CD4-positive, alpha-beta T cell treated with Interleukin-4 for 4 hours (primary cell): Measurements from ENCODE around the gene KCNJ1.
A peak's percentile ranks its signal among the peaks of the same experiment; 100 is the strongest.

Experiments used
- DNase-seq: peaks from one replicate; pipeline ENCODE4 v3.0.0-alpha.2; 2020

KCNJ1 gene

GRCh38 chr11:128867277-128867676 lies at the start of gene KCNJ1:
TSS of gene KCNJ1 (minus strand) at chr11:128867296. CDS start at chr11:128840243, 27,053 bp downstream.
- DNase-seq, result no peak

GRCh38 chr11:128916681-128917080 lies 49.6 kb upstream of the KCNJ1 start:
- no peak for DNase-seq

- no peak for DNase-seq
Measured at GRCh38 chr11:128916037-128916572, 49.0 kb upstream of the KCNJ1 start.

- DNase-seq, result no peak
Measured at GRCh38 chr11:128915149-128915521, 48.0 kb upstream of the KCNJ1 start.

GRCh38 chr11:128914216-128915148 lies 47.4 kb upstream of the KCNJ1 start:
- DNase-seq, result no peak

GRCh38 chr11:128913806-128914205 lies 46.7 kb upstream of the KCNJ1 start:
- no peak for DNase-seq

GRCh38 chr11:128911701-128912100 lies 44.6 kb upstream of the KCNJ1 start:
- no peak for DNase-seq

GRCh38 chr11:128911239-128911638 lies 44.1 kb upstream of the KCNJ1 start:
- DNase-seq, result no peak

GRCh38 chr11:128910576-128910975 lies 43.5 kb upstream of the KCNJ1 start:
- no peak for DNase-seq

GRCh38 chr11:128909438-128910125 lies 42.5 kb upstream of the KCNJ1 start:
- DNase-seq, result no peak

- DNase-seq, result no peak
Measured at GRCh38 chr11:128908391-128909246, 41.5 kb upstream of the KCNJ1 start.

GRCh38 chr11:128907585-128907984 lies 40.5 kb upstream of the KCNJ1 start:
- no peak for DNase-seq

GRCh38 chr11:128906185-128907050 lies 39.3 kb upstream of the KCNJ1 start:
- no peak for DNase-seq

- DNase-seq, result peak; percentile 32
Measured at GRCh38 chr11:128905345-128906184, 38.5 kb upstream of the KCNJ1 start.

GRCh38 chr11:128904656-128905344 lies 37.7 kb upstream of the KCNJ1 start:
- DNase-seq, result no peak

- DNase-seq, result no peak
Measured at GRCh38 chr11:128904303-128904655, 37.2 kb upstream of the KCNJ1 start.

GRCh38 chr11:128903248-128904061 lies 36.4 kb upstream of the KCNJ1 start:
- no peak for DNase-seq

GRCh38 chr11:128902515-128903066 lies 35.5 kb upstream of the KCNJ1 start:
- no peak for DNase-seq
